ENCODE data around the gene ADAMTS16.

Gene ADAMTS16

DNA sequence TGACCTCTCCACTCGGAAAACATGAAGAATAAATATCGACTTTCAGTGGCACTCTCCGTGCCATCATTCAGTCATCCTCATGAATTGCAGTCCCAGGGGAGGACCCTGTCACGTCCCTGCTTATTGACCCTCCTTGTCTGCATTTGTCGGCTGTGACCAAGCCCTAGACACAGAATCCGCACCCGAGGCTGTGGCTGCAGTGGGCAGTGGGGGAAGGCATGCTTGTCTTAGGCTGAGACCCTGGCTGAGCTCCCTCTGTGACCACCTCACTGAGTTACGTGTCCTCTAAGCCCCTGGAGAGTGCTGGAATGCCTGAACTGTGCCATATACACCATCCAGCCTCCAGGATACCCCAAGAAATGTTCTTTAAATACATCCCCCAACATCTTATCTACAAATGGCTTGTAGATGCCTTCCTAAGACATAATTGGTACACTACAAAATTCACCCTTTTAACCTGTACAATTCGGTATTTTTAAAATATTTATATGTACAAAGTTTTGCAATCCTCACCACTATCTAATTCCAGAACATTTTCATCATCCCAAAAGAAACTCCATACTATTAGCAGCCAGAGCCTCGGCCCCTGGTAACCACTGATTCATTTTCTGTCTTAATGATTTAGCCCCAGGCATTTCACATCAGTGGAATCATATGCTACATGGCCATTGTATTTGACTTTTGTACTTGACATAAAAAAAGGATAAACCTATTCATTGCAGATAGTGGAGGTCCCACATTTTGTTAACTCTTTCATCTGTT lies 201.6 kb downstream of the ADAMTS16 start:
- H3K4me3 ChIP-seq, result no peak overlapping the region
- H3K27ac ChIP-seq, result peak overlapping the region in 1 of 2 donors; percentile 68
- DNase-seq (ENCODE audit: low spot score), result no peak
- TF ChIP-seq, protein P1, sequence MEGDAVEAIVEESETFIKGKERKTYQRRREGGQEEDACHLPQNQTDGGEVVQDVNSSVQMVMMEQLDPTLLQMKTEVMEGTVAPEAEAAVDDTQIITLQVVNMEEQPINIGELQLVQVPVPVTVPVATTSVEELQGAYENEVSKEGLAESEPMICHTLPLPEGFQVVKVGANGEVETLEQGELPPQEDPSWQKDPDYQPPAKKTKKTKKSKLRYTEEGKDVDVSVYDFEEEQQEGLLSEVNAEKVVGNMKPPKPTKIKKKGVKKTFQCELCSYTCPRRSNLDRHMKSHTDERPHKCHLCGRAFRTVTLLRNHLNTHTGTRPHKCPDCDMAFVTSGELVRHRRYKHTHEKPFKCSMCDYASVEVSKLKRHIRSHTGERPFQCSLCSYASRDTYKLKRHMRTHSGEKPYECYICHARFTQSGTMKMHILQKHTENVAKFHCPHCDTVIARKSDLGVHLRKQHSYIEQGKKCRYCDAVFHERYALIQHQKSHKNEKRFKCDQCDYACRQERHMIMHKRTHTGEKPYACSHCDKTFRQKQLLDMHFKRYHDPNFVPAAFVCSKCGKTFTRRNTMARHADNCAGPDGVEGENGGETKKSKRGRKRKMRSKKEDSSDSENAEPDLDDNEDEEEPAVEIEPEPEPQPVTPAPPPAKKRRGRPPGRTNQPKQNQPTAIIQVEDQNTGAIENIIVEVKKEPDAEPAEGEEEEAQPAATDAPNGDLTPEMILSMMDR (IDR thresholded peaks at IDR 0.05), result no peak

DNA sequence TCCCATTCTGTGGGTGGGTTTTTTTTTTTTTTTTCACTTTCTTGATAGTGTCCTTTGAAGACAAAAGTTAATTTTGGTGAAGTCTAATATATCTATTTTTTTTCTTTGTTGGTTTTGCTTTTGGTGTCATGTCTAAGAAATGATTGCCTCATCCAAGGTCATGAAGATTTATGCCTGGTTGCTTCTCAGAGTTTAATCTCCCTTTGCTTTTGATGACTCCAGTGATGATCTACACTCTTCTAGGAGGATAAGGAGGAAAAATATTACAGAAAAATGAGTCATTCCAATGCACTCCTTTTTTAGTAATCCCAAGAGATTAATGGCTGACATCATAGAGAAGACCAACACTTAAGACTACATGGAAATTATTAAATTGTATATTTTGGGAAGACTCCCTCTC lies 202.7 kb downstream of the ADAMTS16 start:
- no peak overlapping the region for H3K27ac ChIP-seq
- TF ChIP-seq, protein P1 (IDR thresholded peaks at IDR 0.05), result no peak
- no peak for DNase-seq (ENCODE audit: low spot score)
- no peak overlapping the region for H3K4me3 ChIP-seq

DNA sequence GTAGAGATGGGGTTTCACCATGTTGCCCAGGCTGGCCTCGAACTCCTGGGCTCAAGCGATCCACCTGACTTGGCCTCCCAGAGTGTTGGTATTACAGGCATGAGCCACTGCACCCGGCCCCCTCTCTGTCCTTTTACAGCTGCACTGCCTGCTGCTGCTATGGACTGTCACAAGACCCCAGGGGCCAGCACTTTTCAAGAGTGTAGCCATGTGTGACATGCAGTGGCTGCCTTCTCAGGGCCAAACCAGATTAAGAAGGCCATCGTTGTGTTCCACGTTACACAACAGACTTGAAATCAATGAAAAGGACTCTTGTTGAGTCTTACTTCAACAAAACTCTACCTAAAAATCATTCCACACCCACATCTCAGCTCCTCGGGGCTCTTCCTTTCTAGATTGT lies 203.4 kb downstream of the ADAMTS16 start:
- TF ChIP-seq, protein P1 (IDR thresholded peaks at IDR 0.05), result no peak
- Histone ChIP-seq H3K4me3 (no peak overlapping the region), H3K27ac (no peak overlapping the region)
- DNase-seq (ENCODE audit: low spot score), result no peak

DNA sequence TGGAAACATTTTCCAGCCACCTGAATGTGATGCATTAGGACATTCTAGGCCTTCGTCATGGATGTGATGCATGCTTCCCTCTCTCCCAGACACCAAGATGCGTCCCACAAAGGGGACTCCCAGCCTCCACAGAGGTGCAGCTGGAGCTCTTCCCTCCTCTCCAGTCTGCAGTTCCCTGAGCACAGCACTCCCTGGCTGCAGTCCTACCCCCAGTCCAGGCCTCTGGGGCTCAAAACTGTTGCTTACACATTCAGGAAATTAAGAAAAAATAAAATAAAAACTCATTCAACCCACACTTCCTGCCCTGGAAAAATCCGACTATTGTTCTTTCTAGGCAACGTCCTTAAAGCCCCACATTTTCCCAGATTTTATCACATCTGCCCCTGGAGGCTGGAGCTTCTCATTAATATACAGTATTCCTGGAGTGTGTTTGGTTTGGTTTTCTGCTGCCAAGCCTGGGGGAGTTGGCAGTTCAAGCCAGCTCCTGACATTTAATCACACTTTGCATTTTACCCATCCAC lies 204.0 kb downstream of the ADAMTS16 start:
- H3K4me3 ChIP-seq, result no peak overlapping the region
- no peak for DNase-seq (ENCODE audit: low spot score)
- TF ChIP-seq, protein P1 (IDR thresholded peaks at IDR 0.05), result no peak
- H3K27ac ChIP-seq, result no peak overlapping the region

DNA sequence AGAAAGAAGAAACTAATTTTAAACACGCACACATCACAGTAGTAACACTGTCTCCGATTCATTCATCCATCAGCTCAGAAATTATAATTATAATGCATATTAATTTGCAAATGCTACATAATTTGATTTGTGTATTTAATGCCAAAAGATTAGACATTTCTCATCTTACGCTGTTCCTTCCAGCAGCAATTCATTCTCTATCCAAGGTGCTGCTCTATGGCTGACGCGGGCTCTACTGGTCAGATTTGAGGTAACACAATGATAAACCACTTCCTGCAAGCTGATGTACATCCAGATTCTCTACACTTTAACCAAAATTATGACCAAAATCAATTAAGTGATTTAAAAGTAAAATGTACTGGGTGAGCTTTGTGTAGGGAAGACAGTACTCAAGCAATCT lies 204.5 kb downstream of the ADAMTS16 start:
- Histone ChIP-seq H3K27ac (no peak overlapping the region), H3K4me3 (no peak overlapping the region)
- DNase-seq (ENCODE audit: low spot score), result no peak
- TF ChIP-seq, protein P1 (IDR thresholded peaks at IDR 0.05), result no peak

DNA sequence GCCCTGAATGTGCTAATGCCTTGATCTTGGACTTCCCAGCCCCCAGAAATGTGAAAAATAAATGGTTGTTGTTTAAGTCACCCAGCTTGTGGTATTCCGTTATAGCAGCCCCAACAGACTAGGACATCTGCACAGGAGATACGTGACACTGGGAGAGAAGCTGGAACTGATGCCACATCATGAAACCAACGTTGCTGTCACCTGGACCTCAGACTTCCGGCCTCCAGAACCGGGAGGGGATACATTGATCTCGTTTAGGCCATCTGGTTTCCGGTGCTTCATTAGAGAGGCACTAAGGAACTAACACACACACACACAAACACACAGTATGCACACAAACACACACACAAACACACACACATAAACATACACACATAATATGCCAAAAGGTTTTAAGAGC lies 207.3 kb downstream of the ADAMTS16 start:
- TF ChIP-seq, protein P1 (IDR thresholded peaks at IDR 0.05), result no peak
- peak; percentile 16 for DNase-seq (ENCODE audit: low spot score)

DNA sequence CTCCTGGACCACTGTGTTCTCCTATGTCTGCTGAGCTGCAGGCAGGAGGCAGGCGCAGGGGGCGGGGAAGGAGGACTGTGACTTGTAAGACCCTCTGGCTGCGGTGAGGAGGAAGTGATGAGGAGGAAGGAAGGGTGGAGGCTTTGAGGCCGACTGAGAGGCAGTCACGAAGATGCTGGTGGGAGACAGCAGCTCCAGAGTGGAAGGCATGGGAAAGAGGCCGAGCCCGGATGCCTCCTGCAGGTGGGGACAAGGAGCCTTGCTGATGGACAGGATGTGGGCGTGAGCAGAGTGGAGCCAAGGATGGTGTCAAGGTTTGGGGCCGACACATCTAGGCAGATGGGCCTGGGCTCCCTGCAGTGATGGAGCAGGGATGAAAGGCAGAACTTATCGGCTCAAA lies 208.0 kb downstream of the ADAMTS16 start:
- no peak overlapping the region for H3K27ac ChIP-seq

More for the DNA sequence above, 207.3 kb downstream of the ADAMTS16 start:
- no peak overlapping the region for H3K27ac ChIP-seq
- H3K4me3 ChIP-seq, result no peak overlapping the region

More for the DNA sequence above, 208.0 kb downstream of the ADAMTS16 start:
- no peak for DNase-seq (ENCODE audit: low spot score)
- no peak overlapping the region for H3K4me3 ChIP-seq
- TF ChIP-seq, protein P1 (IDR thresholded peaks at IDR 0.05), result no peak

Measured in coronary artery (tissue), 2 donors.